ENCODE measurements around the gene TPP2.

- no peak for TF ChIP-seq CTCF (IDR thresholded peaks at IDR 0.05; ENCODE audit: low read length)
- TF ChIP-seq EZH2 (IDR thresholded peaks at IDR 0.05; ENCODE audit: borderline replicate concordance, low read length) = no peak
Measured at GRCh38 chr13:102701331-102701730, 104.5 kb downstream of the TPP2 start.
